ENCODE data around the gene RAD51C. TPM values are rescaled to one million over a fixed set of nuclear protein-coding genes. Genes with fewer than 3 reads are reported as not detected.
A peak's percentile ranks its signal among the peaks of the same experiment; 100 is the strongest.

Gene RAD51C
- total and polyA plus RNA-seq, 9 of the 15 experiments (the other 6 are each of a cell fraction or from before 2014, with no cell fraction given), result 93.9 to 341 (median 135) TPM

DNA sequence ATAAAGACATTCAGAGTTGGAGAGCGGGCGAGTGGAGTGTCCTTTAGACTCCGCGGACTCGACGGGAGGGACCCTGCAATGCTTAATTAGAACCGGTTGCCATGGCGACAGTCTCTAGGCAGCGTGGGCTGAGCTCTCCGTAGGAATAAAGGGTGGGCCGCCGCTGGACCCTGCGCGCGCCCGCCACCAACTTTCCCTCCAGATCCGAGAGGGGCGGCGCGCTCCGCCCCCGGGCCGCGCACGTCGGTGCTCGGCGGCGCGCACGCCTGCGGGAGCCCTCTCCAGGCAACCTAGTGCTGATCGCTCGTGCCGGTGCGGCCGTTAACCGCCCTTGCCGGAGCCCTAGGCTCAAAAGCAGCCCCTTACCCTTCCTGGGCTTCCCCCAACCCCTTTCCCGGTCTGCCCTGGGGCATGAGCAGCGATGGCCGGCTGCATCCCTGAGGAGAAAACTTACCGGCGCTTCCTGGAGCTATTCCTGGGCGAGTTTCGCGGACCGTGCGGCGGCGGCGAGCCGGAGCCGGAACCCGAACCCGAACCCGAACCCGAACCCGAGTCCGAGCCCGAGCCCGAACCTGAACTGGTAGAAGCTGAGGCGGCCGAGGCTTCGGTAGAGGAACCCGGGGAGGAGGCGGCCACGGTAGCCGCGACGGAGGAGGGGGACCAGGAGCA is 63.3 kb downstream of the RAD51C start, which contains the start of gene PPM1E (continued):
- TF ChIP-seq, protein P1, sequence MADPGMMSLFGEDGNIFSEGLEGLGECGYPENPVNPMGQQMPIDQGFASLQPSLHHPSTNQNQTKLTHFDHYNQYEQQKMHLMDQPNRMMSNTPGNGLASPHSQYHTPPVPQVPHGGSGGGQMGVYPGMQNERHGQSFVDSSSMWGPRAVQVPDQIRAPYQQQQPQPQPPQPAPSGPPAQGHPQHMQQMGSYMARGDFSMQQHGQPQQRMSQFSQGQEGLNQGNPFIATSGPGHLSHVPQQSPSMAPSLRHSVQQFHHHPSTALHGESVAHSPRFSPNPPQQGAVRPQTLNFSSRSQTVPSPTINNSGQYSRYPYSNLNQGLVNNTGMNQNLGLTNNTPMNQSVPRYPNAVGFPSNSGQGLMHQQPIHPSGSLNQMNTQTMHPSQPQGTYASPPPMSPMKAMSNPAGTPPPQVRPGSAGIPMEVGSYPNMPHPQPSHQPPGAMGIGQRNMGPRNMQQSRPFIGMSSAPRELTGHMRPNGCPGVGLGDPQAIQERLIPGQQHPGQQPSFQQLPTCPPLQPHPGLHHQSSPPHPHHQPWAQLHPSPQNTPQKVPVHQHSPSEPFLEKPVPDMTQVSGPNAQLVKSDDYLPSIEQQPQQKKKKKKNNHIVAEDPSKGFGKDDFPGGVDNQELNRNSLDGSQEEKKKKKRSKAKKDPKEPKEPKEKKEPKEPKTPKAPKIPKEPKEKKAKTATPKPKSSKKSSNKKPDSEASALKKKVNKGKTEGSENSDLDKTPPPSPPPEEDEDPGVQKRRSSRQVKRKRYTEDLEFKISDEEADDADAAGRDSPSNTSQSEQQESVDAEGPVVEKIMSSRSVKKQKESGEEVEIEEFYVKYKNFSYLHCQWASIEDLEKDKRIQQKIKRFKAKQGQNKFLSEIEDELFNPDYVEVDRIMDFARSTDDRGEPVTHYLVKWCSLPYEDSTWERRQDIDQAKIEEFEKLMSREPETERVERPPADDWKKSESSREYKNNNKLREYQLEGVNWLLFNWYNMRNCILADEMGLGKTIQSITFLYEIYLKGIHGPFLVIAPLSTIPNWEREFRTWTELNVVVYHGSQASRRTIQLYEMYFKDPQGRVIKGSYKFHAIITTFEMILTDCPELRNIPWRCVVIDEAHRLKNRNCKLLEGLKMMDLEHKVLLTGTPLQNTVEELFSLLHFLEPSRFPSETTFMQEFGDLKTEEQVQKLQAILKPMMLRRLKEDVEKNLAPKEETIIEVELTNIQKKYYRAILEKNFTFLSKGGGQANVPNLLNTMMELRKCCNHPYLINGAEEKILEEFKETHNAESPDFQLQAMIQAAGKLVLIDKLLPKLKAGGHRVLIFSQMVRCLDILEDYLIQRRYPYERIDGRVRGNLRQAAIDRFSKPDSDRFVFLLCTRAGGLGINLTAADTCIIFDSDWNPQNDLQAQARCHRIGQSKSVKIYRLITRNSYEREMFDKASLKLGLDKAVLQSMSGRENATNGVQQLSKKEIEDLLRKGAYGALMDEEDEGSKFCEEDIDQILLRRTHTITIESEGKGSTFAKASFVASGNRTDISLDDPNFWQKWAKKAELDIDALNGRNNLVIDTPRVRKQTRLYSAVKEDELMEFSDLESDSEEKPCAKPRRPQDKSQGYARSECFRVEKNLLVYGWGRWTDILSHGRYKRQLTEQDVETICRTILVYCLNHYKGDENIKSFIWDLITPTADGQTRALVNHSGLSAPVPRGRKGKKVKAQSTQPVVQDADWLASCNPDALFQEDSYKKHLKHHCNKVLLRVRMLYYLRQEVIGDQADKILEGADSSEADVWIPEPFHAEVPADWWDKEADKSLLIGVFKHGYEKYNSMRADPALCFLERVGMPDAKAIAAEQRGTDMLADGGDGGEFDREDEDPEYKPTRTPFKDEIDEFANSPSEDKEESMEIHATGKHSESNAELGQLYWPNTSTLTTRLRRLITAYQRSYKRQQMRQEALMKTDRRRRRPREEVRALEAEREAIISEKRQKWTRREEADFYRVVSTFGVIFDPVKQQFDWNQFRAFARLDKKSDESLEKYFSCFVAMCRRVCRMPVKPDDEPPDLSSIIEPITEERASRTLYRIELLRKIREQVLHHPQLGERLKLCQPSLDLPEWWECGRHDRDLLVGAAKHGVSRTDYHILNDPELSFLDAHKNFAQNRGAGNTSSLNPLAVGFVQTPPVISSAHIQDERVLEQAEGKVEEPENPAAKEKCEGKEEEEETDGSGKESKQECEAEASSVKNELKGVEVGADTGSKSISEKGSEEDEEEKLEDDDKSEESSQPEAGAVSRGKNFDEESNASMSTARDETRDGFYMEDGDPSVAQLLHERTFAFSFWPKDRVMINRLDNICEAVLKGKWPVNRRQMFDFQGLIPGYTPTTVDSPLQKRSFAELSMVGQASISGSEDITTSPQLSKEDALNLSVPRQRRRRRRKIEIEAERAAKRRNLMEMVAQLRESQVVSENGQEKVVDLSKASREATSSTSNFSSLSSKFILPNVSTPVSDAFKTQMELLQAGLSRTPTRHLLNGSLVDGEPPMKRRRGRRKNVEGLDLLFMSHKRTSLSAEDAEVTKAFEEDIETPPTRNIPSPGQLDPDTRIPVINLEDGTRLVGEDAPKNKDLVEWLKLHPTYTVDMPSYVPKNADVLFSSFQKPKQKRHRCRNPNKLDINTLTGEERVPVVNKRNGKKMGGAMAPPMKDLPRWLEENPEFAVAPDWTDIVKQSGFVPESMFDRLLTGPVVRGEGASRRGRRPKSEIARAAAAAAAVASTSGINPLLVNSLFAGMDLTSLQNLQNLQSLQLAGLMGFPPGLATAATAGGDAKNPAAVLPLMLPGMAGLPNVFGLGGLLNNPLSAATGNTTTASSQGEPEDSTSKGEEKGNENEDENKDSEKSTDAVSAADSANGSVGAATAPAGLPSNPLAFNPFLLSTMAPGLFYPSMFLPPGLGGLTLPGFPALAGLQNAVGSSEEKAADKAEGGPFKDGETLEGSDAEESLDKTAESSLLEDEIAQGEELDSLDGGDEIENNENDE (IDR thresholded peaks at IDR 0.05; ENCODE audit: low read depth, low read length), result no peak
- no peak for TF ChIP-seq POLR2AphosphoS5 (IDR thresholded peaks at IDR 0.05; ENCODE audit: control insufficient read depth, insufficient read depth, low read depth, low read length)
- TF ChIP-seq ZNF212 (CRISPR knock-in tag; IDR thresholded peaks at IDR 0.05), result no peak
- peak; percentile 13; the same call in 1 of the 2 replicates for TF ChIP-seq ZNF263 (CRISPR knock-in tag; IDR thresholded peaks at IDR 0.05; ENCODE audit: borderline replicate concordance)
- TF ChIP-seq POLR3G (IDR thresholded peaks at IDR 0.05; ENCODE audit: extremely low read depth, insufficient read length, insufficient replicate concordance), result no peak

Measured in K562 (cell line).